ENCODE measurements around the gene PKIG. TPM values are rescaled to one million over a fixed set of nuclear protein-coding genes. Genes with fewer than 3 reads are reported as not detected.
A peak's percentile ranks its signal among the peaks of the same experiment; 100 is the strongest.
"Not testable (repeated sequence)": the region's sequence is repeated elsewhere in the genome, so short reads cannot be mapped to it uniquely, and the experiment has no call there.

Gene PKIG
- total RNA-seq, 1 donor from 2014 or later = 11.3 TPM

DNA sequence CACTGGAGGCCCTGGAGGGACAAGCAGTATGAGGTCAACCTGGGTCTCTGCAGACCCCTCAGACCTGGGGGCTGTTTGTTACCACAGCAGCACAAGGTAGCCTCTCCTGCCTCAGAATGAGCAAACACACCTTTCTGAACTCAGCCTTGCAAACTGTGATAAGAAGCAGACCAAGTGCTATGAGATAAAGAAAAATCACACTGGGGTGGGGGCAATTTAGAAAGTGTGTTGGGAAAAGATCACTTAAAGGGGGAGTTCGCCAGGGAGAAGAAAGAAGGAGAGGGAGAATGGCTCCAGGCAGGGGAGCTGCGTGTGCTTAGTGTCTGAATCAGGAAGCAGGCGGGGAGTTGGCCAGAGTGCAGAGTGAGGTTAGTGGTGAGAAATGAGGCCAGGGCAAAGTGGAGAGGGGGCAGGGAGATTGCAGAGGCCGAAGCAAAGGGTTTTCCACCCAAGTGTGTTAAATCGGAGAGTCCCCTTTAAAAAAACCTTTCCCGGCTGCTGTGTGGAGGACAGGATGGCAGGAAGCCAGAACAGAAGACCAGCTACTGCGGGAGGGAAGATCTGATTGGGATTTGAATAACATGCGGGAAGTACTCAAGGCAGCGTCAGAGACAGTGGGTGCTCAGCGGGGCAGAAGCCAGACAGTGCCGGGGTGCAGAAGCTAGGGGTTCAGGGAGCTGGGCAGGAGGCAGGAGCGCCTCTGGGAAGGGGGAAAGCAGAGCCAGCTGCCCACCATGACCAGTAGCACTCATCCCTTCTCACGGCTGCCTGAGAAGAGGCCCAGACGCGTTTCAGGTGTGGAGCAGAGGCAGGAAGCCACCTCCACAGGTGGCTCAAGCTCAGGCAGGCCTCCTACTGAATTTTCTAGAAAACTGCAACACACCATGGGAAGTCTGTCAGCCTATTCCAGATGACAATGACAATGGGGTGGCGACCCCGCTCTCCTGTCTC, 60.1 kb downstream of the PKIG start:
- peak; percentile 54 for ATAC-seq

DNA sequence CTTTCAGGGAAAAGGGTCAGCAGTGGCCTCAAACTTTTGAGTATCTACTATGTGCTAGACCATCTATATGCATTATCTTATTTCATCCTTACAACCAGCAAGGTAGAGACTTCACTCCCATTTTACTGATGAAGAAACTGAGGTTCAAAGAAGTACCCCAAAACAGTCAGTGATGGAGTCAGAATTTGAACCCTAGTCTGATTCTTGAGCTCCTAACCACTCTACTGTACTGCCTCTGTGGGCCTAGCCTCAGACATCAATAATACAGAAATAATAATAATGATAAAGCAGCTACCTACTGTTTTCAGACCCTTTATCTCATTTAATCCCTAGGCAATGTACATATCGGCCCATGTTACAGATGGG, 60.8 kb downstream of the PKIG start:
- ATAC-seq = no peak

DNA sequence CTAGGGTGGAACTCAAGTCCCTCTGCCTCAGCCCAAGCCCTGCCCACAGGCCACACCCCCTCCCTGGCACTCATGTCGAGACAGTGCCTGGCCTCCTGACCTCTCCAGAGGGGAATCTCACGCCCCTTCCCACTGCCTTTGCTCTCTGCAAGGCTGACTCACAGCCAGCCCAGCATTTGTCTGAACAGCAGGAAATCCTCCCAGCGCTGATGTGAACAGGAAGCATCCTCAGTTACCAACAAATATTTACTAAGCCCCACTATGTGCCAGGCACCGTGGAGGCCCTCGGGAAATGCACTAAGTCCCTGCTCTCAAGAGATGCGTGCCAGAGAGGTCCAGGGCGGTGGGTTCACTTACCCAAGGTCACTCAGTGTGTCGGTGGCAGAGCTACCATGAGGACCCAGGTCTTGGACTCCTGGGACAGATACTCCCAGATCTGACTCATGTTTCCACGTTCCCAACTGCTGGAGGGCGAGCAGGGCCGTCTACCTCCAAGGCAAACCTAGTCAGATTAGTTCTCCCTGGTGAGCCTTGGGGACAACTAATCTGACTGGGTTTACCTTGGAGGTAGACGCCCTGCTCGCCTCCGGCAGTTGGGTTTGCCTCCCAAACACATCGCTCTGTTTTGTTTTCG, 61.3 kb downstream of the PKIG start:
- peak; percentile 77 for ATAC-seq

DNA sequence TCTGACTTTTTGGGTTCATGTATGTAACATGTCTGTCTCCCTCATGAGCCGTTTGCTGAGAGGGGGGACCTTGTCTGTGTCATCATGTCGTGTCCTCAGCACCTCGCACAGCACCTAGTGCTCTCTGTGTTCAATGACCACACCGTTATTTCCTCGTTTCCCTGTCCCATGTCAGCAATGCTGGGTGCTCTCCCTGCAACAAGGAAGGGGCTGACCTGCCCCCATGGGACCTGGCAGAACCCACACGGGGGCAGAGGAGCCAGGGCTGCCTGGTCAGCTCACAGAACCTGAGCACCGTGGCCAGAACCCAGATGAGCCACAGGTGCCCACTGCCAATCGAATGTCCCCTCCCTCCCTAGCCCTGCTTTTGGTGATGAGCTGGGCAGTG, 61.8 kb downstream of the PKIG start:
- ATAC-seq = no peak

DNA sequence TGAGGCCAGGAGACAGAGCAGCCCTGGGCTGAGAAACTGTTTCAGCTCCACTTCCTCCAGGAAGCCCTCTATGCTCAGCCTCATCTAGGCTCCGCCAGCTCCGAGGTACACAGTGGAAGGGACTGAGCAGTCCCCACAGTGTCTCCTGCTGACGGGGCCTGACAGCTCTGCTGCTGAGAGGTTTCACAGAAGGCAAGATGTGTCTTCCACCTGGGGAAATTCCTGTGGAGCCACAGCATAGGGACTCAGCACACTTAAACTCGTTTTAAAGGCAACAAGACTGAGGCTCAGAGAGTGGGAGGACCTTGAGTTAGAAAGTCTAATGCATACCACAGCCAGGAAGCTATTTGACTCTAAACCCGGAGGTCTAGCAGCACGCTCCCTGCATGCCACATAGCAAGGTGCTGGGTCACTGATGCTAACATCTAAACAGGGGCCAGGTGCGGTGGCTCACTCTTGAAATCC, 62.3 kb downstream of the PKIG start:
- ATAC-seq = no peak

DNA sequence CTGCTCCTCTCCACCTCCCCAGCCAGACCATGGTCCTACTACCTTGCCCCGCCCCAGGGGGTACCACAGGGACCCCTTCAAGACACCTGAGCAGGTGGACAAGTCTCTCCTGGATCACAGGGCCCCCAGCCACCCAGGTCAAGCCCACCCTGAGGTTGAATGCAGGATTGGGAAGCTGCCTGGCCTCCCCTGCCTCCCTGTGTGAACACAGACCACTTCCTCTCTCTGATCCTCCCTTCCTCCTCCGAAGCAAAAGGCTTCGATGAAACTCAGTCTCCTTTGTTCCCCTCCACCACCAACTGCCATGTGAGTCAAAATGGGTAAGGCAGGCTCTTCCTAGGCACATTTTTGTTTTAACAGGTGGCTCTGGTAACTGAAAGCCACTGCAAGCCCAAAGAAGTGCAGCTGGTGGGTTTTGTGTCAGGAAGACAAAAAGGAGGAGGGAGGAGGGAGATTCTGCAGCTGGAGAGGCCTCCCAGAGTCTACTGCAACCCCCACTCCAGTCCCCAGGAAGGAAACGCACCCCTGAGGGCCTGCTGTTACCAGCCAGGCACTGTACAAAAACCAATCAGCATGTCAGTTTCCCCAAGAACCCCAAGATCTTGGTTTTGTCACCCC, 63.8 kb downstream of the PKIG start:
- ATAC-seq = no peak

DNA sequence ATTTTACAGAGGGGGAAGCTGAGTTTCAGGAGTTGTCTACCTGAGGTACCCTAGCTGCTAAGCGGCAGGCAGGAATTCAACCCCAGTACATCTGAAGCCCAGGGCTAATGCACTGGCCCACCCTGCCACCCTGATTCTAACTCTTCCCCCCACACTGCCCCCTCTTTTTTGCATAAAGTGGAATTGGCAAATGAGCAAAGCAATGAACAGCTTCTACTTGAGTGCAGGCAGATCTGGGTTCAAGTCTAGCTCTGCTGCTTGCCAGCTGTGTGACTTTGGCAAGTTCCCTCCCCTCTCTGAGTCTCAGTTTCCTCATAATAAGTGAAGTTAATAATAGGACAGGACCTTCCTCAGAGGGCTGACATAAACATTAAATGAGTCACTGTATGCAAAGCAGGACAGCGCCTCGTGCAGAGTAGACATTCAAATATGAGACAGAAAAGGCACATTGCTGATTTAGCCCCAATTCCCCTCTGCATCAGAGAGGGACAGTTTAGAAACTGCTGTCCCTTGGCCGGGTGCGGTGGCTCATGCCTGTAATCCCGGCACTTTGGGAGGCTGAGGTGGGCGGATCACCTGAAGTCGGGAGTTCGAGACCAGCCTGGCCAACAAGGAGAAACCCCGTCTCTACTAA, 64.4 kb downstream of the PKIG start:
- ATAC-seq = peak; percentile 35

DNA sequence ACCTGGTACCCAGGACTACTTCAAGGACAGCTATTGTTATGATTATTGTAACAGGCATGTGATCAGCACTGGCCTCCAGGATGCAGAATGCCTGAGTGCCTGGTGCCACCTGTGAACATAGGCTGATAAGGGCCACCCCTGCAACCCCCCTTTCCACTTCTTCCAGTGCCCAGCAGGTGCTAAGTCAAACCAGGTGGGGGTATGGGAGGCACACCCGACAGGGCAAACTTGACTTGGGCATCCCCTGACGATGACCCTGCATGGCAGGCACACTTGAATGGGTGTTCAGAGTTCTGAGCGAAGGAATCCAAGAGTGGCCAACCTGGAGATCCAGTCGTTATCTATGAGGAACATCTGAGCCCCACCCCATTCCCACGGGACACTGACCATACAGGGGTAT, 65.7 kb downstream of the PKIG start:
- no peak for ATAC-seq

DNA sequence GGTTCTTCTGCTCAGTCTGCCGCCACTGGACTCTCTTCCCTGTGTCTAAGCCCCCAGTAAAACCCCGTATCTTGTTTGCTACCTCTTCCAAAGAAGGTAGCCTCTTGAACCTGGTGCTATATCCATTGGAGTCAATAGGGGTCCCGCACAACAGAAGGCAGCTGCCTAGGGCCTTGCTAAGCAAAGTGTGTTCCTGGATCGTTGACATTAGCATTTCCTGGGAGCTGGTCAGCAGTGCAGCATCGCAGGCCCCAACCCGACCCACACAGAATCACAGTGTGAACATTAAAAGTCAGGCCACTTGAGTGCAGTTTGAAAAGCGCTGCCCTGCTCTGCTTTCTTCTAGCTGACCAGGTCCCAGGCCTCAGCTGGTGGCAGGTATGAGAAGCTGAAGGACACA, 66.2 kb downstream of the PKIG start:
- no peak for ATAC-seq

DNA sequence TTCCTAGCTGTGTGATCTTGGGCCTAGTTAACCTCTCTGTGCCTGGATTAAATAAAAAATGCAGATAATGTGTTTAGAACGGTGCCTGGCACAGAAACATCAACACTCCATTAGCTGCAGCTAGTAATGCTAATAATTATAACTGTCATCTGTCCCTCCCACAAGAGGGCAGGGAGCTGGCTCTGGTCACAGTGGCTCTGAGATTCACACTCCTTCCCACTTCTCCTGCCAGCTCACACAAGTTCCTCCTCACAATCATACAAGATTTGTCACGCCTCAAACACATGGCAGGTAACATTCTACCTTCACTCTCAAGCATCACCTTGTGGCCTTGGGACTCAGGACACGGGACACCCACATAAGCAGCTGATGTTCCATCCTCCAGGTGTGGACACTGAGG, 66.7 kb downstream of the PKIG start:
- ATAC-seq = no peak

DNA sequence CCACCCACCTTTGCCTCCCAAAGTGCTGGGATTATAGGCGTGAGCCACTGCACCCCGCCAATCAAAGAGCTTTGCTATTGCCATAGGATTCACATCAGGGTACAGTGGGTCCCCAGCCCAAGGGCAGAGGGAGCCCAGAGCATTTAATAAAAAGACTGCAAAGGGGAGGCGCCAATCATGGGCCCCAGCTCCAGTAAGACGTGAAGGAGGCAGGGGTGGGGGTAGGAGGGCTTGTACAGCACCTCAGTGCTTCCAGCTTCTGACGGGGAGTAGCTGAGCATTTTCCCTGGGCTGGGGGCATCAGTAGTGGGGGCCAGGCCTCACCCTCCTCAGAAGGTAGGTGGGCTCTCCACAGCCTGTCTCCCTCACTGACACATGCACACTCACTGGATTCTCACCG, 67.6 kb downstream of the PKIG start:
- no peak for ATAC-seq

DNA sequence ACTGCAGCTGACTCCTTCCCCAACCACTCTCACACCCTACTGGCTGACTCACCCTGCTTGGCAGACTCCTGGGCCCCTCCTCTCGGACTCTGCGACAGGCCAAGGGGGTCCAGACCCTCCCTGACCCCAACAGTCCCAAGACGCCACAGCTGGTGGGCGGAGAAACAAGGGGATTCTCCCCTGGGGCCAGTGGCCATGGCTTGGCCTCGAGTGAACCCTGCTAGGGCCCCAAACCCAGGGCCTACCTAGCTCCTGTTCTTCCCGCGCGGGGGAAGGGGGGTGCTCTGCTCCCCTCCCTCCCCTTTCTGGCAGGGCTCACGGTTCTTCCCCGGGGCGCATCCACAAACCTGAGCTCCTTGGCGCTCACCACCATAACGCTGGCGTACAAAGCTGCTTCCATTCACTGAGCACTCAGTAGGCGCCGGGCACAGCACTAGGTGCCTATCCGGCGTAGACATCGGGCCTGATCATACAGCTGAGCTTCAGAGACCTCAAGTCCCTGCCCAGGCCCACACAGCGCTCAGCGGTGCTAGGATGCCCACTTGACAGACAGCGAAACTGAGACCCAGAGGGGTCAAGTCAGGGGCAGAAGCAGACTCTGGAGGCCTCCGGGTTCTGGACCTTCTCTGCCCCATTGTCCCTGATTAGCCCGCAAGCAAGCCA, 68.5 kb downstream of the PKIG start:
- peak; percentile 49 for ATAC-seq

DNA sequence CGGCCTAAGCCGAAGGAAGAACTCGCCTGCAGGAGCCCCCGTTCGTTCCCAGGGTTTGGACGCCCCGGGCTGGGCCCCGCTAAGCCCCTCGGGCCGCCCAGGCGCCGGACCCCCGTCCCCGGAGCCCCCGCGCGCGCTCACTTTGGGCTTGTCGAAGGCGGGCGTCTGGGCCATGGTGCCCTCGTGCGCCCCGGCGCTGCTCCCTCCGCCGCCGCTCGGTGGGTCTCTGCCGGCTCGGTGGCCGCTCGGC, 69.0 kb downstream of the PKIG start:
- ATAC-seq = no peak

DNA sequence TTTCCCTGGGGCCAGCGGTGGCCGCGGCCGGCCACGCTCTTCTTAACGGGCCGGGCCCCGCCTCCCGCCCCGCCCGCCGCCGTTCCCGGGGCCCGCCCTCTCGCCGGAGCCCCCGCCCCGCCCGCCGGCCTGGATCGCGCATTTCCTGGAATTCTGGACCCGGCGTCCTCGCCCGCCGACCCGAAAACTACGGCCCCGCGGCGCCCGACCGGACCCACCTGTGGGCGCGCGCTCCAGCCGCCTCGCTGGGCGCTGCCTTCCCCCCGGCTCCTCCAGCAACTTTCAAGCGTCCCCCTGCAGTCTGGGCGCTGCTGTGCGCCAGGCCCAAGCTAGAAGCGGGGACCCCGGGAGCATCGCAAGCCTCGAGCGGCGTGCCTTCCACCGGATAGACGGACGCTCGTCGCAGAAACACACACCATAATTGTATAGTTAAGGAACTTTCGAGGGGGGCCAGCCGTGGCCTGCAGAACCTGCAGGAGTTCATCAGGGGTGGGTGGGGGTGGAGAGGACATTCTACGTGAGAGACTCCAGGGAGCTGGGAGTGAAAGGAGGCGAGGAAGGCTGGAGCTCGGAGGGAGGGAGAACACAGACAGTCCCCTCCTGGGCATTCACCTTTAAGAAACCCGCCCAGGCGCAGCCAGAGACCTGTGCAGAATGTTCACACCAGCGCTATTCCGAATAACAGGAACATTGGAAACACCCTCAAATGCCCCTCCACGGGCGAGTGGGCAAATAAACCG, 69.5 kb downstream of the PKIG start, which contains the start of gene ADA:
TSS of gene ADA (minus strand) at position 16 of the 740 bp plus-strand sequence. CDS start 92 bp downstream, outside the sequence.
- peak; percentile 50 for ATAC-seq

DNA sequence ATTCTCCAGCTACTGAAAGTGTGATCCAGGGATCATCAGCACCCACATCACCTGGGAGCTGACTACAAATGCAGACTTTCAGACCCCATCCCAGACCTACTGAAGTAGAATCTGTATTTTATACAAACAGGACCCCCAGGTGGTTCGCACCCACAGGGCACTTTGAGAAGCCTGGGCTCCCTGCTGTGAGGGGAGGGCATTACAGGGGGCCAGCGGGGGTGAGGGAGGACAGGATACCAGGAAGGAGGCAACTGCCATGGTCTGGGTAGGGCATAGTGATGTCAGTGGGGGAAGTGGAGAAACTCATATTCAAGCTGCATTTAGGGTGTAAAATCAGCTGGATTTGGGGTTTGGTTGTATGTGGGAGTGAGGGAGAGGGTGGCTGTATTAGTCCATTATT, 71.2 kb downstream of the PKIG start:
- ATAC-seq = no peak

DNA sequence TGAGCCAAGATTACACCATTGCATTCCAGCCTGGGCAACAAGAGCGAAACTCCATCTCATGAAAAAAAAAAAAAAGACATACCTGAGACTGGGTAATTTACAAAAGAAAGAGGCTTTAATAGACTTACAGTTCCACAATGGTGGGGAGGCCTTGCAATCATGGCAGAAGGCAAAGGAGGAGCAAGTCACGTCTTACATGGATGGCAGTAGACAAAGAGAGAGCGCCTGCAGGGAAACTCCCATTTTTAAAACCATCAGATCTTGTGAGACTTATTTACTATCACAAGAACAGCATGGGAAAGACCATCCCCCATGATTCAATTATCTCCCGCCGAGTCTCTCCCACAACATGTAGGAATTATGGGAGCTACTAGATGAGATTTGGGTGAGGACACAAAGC, 71.8 kb downstream of the PKIG start:
- ATAC-seq = not testable (repeated sequence)

DNA sequence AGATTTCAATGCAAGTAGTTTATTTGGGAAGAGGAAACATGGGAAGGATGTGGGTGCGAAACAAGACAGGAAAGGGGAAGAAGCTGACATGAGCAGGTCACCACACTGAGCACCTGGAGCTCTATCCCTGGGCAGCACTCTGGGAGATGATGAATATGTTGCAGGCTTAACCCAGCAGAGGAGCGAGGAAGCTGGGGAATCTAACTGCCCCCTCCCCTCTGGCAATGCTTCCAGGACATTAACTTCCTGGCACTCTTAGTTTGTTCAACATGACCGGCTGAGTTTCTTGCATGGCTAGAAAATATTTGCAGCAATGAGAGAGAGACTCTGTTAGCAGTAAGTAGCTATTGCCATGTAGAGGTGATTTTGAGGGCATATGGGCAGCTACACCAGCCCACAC, 74.1 kb downstream of the PKIG start:
- no peak for ATAC-seq

DNA sequence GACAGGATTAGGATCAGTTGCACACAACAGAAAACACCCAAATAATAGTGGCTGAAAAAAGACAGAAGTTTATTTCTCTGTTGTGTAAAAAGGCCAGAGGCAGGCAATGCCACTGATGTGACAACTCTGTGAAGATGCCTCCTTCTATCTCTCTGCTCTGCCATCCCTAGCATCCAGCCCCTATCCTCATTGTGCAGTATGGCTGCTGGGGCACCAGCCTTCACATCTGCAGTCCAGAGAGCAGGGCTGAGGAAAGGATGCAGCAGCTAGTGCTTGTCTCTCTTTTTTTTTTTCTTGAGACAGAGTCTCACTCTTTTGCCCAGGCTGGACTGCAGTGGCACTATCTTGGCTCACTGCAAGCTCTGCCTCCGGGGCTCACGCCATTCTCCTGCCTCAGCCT, 75.5 kb downstream of the PKIG start:
- no peak for ATAC-seq

DNA sequence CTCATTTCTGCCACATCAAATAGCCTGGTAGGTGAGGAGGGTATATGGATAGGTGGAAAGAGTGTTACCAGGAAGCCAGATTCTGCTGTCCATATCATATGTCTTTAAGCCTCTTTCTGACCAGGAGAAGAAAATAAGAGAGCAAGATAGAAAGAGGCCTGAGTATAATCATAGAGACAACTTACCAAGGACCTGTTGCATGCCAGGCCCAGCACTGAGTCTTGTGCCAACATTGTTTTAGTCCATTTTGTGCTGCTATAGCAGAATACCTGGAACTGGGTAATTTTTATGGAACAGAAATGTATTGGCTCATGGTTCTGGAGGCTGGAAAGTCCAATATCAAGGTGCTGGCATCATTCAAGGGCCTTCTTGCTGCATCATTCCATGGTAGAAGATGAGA, 76.4 kb downstream of the PKIG start:
- no peak for ATAC-seq

DNA sequence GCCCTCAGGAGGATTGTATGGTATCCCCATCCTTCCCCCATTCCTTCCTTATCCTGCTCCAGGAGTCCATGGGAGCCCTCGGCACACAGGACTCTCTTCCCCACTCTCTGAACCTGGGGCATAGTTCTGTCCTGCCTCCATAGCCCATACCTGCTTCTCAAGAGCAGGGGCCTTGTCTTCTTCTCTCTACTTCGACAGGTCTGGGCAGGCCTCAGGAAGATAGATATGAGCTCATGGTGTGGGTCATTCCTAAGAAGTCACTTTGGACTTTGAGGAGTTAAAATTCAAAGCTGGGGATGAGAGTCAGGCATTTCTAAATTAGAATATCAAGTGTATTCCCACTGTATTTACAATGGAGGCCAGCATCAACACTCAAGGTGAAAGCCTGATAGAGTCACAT, 77.6 kb downstream of the PKIG start:
- no peak for ATAC-seq

DNA sequence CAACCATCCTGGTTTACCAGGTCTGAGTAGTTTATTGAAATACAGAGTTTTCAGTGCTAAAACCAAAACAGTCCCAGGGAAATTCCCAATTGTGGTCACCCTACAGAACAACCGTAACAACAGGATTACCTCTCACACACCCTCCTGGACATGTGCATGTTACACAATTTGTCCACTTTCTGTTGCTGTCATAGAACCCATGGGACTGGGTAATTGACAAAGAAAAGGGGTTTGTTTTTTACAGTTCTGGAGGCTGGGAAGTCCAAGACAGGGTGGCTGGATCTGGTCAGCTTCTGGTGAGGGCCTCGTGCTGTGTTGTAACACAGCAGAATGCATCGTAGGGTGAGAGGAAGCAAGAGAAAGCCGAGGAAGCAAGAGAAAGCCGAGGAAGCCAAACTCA, 78.2 kb downstream of the PKIG start:
- peak; percentile 9 for ATAC-seq

DNA sequence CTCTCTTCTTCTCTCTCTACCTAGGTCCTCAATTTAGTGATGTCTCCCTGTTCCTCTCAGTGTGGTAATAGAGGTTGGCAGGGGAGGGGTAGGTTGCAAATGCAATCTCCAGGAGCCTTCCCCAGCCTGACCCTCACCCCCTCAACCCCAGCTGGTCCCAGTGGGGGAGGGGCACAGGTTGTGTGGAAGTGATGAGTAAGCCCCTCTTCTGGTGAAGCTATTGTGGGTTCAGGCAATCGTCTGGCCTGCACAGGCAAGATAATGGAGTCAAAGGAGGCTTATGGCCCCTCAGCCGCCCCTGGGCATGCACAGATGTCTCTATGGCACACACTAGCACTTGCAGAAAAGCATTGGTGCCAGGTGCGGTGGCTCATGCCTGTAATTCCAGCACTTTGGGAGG, 79.9 kb downstream of the PKIG start:
- no peak for ATAC-seq

All from esophagus mucosa (tissue), 1 donor.